GM12875 (cell line): ENCODE results near the gene SASH1.

Experiments used
- H3K4me3 ChIP-seq: one replicate; pipeline ENCODE4 v1.5.1; 2011; ENCODE audit warnings: low read depth, low read length, control low read depth
- TF ChIP-seq, protein P1 (sequence below): IDR thresholded peaks from 2 replicates; pipeline ENCODE4 v1.5.1; 2011; ENCODE audit warnings: low read depth, mild to moderate bottlenecking, control low read depth, inconsistent platforms, low read length, moderate library complexity, borderline replicate concordance; ENCODE audit not compliant: insufficient read depth

The SASH1 gene

DNA sequence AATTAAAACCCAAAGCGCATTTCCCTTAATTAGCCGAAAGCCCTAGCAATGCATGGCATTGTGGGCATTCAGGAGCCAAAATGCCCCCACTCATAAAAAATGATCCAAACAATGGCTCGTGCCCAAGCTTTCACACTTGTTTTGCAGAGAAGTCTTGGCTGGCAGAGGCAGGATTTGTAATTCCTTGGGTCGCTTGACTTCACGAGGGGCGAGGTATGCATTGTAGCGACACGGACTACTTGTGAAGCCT lies 613 bp upstream of the SASH1 start:
- TF ChIP-seq, protein P1, sequence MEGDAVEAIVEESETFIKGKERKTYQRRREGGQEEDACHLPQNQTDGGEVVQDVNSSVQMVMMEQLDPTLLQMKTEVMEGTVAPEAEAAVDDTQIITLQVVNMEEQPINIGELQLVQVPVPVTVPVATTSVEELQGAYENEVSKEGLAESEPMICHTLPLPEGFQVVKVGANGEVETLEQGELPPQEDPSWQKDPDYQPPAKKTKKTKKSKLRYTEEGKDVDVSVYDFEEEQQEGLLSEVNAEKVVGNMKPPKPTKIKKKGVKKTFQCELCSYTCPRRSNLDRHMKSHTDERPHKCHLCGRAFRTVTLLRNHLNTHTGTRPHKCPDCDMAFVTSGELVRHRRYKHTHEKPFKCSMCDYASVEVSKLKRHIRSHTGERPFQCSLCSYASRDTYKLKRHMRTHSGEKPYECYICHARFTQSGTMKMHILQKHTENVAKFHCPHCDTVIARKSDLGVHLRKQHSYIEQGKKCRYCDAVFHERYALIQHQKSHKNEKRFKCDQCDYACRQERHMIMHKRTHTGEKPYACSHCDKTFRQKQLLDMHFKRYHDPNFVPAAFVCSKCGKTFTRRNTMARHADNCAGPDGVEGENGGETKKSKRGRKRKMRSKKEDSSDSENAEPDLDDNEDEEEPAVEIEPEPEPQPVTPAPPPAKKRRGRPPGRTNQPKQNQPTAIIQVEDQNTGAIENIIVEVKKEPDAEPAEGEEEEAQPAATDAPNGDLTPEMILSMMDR = no peak
- no peak overlapping the region for H3K4me3 ChIP-seq

DNA sequence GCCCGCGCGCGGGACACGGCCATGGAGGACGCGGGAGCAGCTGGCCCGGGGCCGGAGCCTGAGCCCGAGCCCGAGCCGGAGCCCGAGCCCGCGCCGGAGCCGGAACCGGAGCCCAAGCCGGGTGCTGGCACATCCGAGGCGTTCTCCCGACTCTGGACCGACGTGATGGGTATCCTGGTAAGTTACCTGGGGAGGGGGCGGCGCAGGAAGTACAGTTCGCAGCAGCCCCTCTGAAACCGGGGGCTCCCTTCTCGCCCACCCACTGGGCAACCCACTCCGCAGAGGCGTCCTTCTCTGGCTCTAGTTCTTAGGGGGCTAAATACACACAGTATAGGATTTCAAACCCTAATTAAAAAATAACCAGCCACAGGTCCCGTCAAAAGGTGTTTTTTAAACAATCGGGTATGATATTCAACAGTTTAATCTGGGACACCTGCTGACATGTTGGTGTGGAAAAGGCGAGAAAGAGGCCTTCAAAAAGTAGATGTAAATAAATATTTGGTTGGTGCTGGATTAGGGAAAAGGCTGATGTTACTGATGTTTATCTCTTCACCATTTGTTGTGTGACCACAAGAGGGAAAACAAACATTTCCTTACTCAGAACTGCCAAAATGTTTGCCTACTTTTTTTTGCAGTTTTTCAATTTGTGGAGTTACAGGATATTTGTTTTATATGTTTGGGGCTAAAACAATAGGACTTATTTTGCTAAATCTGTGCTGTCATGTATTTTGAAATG lies 577 bp downstream of the SASH1 start:
- no peak overlapping the region for H3K4me3 ChIP-seq
- TF ChIP-seq, protein P1 = no peak

DNA sequence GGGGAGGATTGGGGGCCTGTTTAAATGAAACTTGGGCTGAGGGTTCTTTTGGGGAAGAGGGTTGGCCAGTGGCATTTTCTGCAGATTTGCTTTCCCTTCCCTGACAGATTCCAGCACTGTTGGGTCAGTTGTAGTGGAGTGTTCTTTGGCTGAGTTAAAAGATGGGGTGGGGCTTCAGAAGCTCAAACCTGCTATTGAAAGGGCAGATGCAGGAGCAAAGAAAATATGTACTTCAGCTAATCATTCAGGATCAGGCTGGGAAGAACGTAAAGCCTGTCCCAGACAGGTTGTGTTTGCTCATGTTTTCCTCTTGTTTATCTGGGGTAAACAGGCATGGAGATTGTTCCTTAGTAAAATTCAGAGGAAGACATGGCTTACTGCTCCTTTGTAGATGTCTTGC lies 2.5 kb downstream of the SASH1 start:
- no peak overlapping the region for H3K4me3 ChIP-seq
- TF ChIP-seq, protein P1 = no peak

DNA sequence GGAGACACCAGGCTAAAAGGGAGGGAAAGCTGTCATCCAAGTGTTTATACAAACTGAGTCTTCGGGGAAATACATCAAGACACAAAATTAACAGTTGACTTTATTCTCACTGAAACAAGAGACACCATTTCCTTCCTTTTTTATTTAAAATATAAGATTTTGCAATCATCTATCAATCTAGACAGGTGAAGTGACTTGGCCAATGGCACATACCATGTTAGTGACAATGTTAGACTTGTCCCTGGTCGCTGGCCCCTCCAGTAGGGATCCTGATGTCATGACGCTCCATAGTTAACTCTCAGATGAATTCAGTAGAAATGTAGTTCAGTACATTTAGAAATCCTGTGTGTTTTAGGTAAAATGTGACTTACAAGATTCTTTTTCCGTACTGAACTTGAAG lies 2.9 kb downstream of the SASH1 start:
- TF ChIP-seq, protein P1 = no peak
- H3K4me3 ChIP-seq = no peak overlapping the region

DNA sequence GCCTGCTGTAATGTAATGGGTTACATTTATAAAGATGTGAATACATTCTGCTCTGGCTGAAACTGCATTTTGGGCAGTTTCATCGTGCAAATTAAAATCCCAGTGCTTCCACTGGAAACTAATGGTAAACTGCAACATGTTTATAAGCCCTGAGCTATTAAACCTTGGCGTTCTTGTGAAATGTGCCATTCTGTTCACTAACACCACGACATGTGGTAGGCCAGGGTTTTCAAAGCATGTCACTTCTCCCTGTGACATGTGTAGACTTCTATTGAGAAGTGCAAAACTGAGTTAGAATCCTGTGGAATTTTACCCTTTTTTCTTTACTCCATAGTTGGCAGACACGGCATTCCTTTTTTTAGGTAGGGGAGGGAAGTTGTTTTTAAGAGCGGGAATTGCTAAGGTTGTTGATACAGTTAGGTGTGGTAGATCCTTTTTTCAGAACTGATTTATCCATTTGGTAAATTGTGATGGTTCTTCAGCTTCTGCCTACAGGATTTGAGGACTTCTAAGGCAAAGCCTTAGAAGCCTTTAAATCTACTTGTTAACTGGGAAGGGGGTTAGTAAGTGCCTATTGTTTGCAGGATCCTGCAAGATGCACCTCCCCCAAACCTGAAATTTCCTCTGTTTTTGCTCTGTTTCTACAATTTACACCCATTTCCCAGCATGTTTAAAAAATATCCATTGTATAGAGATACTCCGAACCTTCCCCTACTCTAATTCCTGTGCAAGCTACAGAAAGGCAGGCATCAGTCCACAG lies 4.2 kb downstream of the SASH1 start:
- H3K4me3 ChIP-seq = no peak overlapping the region
- TF ChIP-seq, protein P1 = no peak

DNA sequence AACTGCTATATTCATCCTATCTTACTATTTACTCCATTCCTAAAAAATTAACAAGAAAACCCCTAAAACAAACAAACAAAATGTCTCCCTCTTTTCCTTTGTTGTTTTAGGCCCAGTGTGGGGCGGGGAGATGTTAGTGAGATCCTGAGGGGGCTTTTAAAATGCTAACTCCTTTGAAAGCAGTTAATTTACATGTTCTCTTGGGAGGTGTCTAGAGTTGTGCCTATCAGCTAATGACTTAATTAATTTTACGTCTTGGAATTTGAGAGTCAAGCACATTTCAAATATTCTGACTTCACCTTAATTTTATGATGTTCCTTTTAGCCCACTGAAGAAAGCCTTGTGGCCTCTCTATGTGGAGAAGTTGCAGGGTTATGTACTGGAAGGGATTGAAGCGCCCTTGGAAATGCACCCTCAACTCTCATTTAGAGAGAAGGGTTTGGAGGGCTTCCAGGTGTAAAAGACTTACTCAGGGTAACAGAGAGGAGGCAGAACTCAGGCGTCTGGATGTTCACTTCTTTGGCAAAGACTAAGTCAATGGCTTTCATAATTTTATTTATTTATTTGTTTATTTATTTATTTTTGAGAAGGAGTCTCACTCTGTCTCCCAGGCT lies 4.9 kb downstream of the SASH1 start:
- TF ChIP-seq, protein P1 = no peak
- no peak overlapping the region for H3K4me3 ChIP-seq

DNA sequence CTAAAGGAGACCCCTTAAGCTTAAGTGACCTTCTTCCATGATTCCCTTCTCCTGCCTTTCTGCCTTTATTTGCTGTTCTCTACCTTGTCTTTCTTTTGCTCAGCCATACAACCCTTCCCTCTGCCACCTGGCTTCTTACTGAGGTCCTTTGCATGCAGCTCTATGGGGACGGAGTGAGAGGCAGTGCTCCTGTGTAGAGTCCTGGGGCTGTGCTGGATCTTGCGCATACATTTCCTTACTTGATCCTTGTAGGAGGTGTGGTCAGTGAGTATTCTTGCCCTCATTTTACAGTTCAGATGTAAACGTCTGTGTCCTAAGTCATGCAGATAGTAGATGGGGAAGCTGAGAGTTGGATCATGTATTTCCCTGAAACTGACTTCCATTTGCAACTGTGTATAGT lies 5.7 kb downstream of the SASH1 start:
- no peak overlapping the region for H3K4me3 ChIP-seq
- TF ChIP-seq, protein P1 = no peak
